ENCODE data around the gene GCFC2. TPM values are rescaled to one million over a fixed set of nuclear protein-coding genes. Genes with fewer than 3 reads are reported as not detected.

The GCFC2 gene
- 4.2 and 9.2 TPM in 2 replicates for total RNA-seq (ENCODE audit: low replicate concordance)

GRCh38 chr2:75710577-75711253, at the start of gene GCFC2:
Gene GCFC2, minus strand, starts transcription at chr2:75710915. Its CDS starts 60 bp downstream, at chr2:75710855.

GRCh38 chr2:75646583-75647425, 63.9 kb downstream of the GCFC2 start, which contains the start of gene MRPL19:
Gene MRPL19, plus strand, starts transcription at chr2:75646783. Its CDS starts 25 bp downstream, at chr2:75646808.

Other genes starting within 250 kb of the GCFC2 start
- gene EVA1A, start 150.0 kb downstream of the GCFC2 start, total RNA-seq (ENCODE audit: low replicate concordance), result 16.3 and 48.0 TPM in 2 replicates
- gene MRPL19, start 64.1 kb downstream of the GCFC2 start, total RNA-seq (ENCODE audit: low replicate concordance), result 14.4 and 31.0 TPM in 2 replicates

Data from smooth muscle cell of the coronary artery (primary cell).